Skeletal muscle satellite cell (primary cell): ENCODE data around the gene ARHGAP12.

Source experiments
- H3K27me3 ChIP-seq: 2 replicates; pipeline ENCODE4 v1.7.0; 2013; ENCODE audit warnings: low read length; ENCODE audit not compliant: control insufficient read depth, insufficient read depth
- H3K36me3 ChIP-seq: 2 replicates; pipeline ENCODE4 v1.7.0; 2013; ENCODE audit warnings: mild to moderate bottlenecking, control low read depth, low read length; ENCODE audit not compliant: insufficient read depth
- H3K4me1 ChIP-seq: 2 replicates; pipeline ENCODE4 v1.7.0; 2013; ENCODE audit warnings: low read length; ENCODE audit not compliant: control insufficient read depth, insufficient read depth
- H3K4me2 ChIP-seq: 2 replicates; pipeline ENCODE4 v1.7.0; 2013; ENCODE audit warnings: mild to moderate bottlenecking, low read length
- H3K4me3 ChIP-seq: 2 replicates; pipeline ENCODE4 v1.7.0; 2013; ENCODE audit warnings: low read length
- H3K9ac ChIP-seq: 2 replicates; pipeline ENCODE4 v1.7.0; 2013; ENCODE audit warnings: mild to moderate bottlenecking, low read depth, low read length, moderate library complexity
- H3K9me3 ChIP-seq: replicated peaks from 2 replicates; pipeline ENCODE4 v1.7.0; 2013; ENCODE audit warnings: mild to moderate bottlenecking, control low read depth, low read length

ARHGAP12 gene

DNA sequence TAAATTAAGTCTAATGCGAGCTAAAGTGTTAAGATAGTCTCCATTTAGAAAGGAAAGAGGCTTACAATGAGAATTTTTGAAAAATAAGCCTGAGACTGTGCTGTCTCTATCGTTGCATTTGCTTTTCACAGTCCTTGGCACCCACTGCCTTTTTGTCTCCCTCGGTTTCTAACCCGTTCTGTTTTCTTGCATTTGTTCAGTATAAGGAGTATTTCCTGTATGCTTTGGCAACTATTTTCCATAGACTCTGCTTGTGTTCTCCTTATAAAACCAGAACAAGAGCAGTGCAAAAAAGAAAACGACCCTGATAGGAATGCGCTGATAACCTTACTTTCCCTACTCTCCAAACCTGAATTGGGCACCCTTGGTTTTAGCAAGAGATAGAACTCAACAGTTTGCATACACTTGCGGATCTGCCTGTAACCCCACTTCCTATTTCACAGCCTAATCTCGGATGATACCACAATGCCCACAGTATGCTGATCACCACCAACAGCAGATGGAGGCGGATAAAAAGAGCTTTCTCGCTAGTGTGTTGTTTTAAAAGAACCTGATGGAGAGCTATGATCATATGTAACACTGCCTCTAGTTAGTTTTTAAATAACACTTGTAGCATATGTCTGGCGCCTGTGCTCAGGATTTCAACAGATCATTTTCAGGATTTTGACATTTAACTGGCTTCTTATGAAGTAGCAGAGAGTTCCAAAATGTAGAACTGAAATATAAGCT is 1.6 kb upstream of the ARHGAP12 start:
- Histone ChIP-seq H3K9ac (peak overlapping the region; percentile 99), H3K4me2 (peak overlapping the region; percentile 100), H3K27me3 (no peaks in the 10 kb centered on the region), H3K36me3 (no peaks in the 10 kb centered on the region), H3K4me1 (peaks cover 32% of the 10 kb centered on the region), H3K9me3 (no peaks in the 10 kb centered on the region), H3K4me3 (peak overlapping the region; percentile 97)

DNA sequence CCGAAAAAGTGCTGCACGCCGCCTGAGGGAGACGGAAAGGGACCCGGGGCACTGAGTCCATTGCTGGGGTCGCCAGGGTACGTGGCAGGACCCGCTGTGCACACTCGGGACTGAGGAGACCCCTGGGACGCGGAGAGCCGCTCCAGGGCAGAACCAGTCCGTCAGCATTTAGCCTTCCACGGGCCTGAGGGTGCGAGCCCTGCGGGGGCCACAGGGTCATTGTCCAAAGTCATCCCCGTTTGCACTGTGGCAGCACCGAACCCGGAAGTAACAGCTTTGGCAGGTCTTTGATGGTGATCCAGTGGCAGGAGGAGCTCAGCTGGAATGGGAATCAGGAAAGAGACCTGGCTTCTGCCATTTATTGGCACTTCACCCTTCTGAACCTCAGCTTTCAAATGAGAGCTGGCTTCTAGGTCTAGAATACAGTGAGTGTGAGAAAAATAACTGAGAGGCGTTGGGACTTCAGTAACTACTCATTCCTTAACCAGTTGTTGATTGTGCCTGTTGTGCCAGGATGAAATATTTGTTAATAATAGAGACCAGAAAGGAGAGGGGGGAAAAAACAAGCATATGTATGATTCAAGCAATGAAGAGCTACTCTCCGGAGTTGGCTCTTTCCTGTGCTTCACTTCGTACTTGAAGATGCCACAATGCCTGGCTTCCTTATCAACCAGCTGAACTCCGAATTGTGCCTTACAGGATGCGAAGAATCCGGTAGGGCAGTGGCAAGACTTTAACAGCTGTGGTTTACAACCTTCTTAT is 811 bp upstream of the ARHGAP12 start:
- Histone ChIP-seq H3K9me3 (no peaks in the 10 kb centered on the region), H3K27me3 (no peaks in the 10 kb centered on the region), H3K9ac (peak overlapping the region; percentile 99), H3K4me2 (peak overlapping the region; percentile 100), H3K4me3 (peak overlapping the region; percentile 97), H3K4me1 (peaks cover 32% of the 10 kb centered on the region), H3K36me3 (no peaks in the 10 kb centered on the region)

DNA sequence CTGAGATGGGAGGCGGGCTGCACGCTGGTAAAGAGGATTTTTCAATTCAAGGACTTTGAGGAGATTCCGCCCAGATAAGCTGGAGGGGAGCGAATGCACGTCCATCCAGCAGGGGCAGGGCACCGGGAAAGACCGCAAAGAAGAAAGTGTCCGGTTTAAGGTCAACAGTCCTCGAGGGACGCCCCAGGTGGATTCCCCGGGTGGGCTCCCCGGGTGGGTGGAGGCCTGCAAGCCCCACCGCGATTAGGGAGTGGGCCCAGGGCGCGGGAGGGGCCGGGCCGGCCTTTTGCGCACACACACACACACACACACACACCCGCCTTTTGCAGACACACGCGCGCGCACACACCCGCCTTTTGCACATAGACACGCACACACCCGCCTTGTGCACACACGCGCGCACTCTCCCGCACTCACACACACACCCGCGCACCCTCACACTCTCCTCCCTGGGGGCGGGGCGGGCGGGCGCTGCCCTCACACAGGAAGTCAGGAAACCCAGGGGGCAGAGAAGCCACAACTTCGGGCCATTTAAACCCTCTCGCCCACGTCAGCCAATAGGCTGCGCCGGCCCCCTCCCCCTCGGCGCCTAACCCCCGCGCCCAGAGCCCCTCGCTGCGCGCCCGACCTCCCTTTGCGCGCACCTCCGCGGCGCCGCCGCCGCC is 615 bp downstream of the ARHGAP12 start:
- Histone ChIP-seq H3K27me3 (no peaks in the 10 kb centered on the region), H3K9me3 (no peaks in the 10 kb centered on the region), H3K9ac (peak overlapping the region; percentile 99), H3K4me2 (peak overlapping the region; percentile 100), H3K4me1 (peaks cover 32% of the 10 kb centered on the region), H3K4me3 (peak overlapping the region; percentile 97), H3K36me3 (no peaks in the 10 kb centered on the region)

- Histone ChIP-seq H3K4me3 (peak overlapping the region; percentile 97), H3K9me3 (no peaks in the 10 kb centered on the region), H3K36me3 (no peaks in the 10 kb centered on the region), H3K4me2 (peak overlapping the region; percentile 100), H3K9ac (peak overlapping the region; percentile 99), H3K4me1 (peaks cover 32% of the 10 kb centered on the region), H3K27me3 (no peaks in the 10 kb centered on the region)
These were observed 1.1 kb downstream of the ARHGAP12 start for GRCh38 chr10:31927565-31927883.

GRCh38 chr10:31926765-31927564 is 1.7 kb downstream of the ARHGAP12 start:
- Histone ChIP-seq H3K9ac (peak overlapping the region; percentile 99), H3K4me3 (peak overlapping the region; percentile 97), H3K4me2 (peak overlapping the region; percentile 100), H3K4me1 (peaks cover 32% of the 10 kb centered on the region), H3K27me3 (no peaks in the 10 kb centered on the region), H3K36me3 (no peaks in the 10 kb centered on the region), H3K9me3 (no peaks in the 10 kb centered on the region)

DNA sequence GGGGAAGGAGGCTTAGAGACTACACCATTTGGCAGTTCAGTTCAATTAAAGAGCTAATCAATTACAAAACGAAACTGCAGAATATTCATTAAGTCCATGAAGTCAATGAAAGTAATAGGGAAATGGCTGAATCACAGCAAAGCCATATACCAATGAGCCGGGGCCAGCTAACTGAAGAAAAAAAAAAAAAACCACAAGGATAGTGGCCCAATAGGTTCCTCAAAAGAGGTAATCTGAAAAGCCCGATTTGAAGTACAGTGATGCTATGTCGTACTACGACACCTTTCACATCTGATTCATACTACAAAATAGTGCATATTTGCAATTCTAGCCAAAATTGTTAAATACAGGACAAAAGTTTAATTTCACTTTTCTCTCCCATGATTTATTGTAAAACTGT is 2.5 kb downstream of the ARHGAP12 start:
- Histone ChIP-seq H3K4me2 (peak overlapping the region; percentile 100), H3K36me3 (no peaks in the 10 kb centered on the region), H3K4me3 (peak overlapping the region; percentile 97), H3K27me3 (no peaks in the 10 kb centered on the region), H3K4me1 (peaks cover 34% of the 10 kb centered on the region), H3K9me3 (no peaks in the 10 kb centered on the region), H3K9ac (no peak overlapping the region)

- Histone ChIP-seq H3K27me3 (no peaks in the 10 kb centered on the region), H3K9me3 (no peaks in the 10 kb centered on the region), H3K4me2 (no peak overlapping the region), H3K36me3 (no peaks in the 10 kb centered on the region), H3K9ac (no peak overlapping the region), H3K4me1 (peaks cover 25% of the 10 kb centered on the region), H3K4me3 (no peak overlapping the region)
These were observed 3.8 kb downstream of the ARHGAP12 start for GRCh38 chr10:31924833-31925232.

DNA sequence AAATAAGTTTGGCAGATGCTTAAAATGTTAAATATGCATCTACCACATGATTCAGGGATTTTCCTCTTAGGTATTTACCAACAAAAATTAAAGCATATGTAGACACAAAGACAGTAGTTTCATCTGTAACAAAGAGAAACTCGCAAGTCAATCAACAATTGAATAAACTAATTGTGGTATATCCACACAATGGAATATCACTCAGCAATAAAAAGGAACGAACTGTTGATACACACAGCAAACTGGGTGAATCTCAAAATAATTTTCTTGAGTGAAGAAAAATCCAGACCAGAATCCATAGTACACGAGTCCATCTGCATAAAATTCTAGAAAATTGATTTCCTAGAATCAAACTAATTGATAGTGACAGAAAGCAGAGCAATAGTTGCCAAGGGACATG is 5.2 kb downstream of the ARHGAP12 start:
- H3K4me2 ChIP-seq, result no peak overlapping the region
- no peaks in the 10 kb centered on the region for H3K9me3 ChIP-seq
- H3K9ac ChIP-seq, result no peak overlapping the region
- H3K27me3 ChIP-seq, result no peaks in the 10 kb centered on the region
- H3K36me3 ChIP-seq, result no peaks in the 10 kb centered on the region
- H3K4me1 ChIP-seq, result peaks cover 19% of the 10 kb centered on the region
- H3K4me3 ChIP-seq, result no peak overlapping the region

DNA sequence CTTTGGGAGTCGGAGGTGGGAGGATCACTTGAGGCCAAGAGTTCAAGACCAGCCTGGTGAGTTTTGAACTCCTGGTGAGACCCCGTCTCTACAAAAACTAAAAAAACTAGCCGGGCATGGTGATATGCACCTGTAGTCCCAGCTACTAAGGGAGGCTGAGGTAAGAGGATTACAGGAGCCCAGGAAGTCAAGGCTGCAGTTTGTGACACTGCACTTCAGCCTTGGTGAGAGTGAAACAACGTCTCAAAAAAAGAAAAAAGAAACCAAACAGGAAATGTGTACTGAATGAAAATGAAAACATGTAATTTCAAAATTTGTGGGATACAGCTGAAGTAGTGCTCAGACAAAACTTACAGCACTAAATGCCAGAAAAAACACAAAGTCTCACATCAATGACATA is 7.6 kb downstream of the ARHGAP12 start:
- Histone ChIP-seq H3K9me3 (no peaks in the 10 kb centered on the region), H3K27me3 (no peaks in the 10 kb centered on the region), H3K4me2 (no peak overlapping the region), H3K4me1 (peaks cover 9% of the 10 kb centered on the region), H3K4me3 (no peak overlapping the region), H3K9ac (no peak overlapping the region), H3K36me3 (no peaks in the 10 kb centered on the region)

DNA sequence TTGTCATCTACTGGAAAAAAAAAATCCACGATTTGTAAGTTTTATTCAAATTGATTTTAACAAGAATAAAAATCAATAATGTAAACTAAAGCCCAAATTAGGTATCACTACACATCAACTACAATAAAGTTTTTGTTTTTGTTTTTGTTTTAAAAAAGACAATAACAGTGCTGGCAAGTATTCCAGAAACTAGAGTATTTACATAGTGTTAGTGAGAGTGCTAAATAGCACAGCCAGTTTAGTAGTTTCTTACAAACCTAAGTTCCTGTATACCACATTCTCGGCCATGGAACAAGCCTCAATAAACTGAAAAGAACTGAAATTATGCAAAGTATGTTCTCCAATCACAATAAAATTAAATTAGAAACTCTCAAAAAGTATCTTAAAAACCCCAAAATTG is 8.1 kb downstream of the ARHGAP12 start:
- Histone ChIP-seq H3K36me3 (no peaks in the 10 kb centered on the region), H3K4me2 (no peak overlapping the region), H3K4me1 (peaks cover 6% of the 10 kb centered on the region), H3K4me3 (no peak overlapping the region), H3K27me3 (no peaks in the 10 kb centered on the region), H3K9me3 (no peaks in the 10 kb centered on the region), H3K9ac (no peak overlapping the region)
